NAMALWA (cell line): ENCODE measurements around the gene RAB5IF.
A peak's percentile ranks its signal among the peaks of the same experiment; 100 is the strongest.
"Not testable (repeated sequence)": the region's sequence is repeated elsewhere in the genome, so short reads cannot be mapped to it uniquely, and the experiment has no call there.

ENCODE experiments used
- DNase-seq: peaks from one replicate; pipeline ENCODE4 v3.0.0-alpha.2; 2015; ENCODE audit warnings: low spot score

The RAB5IF gene

DNA sequence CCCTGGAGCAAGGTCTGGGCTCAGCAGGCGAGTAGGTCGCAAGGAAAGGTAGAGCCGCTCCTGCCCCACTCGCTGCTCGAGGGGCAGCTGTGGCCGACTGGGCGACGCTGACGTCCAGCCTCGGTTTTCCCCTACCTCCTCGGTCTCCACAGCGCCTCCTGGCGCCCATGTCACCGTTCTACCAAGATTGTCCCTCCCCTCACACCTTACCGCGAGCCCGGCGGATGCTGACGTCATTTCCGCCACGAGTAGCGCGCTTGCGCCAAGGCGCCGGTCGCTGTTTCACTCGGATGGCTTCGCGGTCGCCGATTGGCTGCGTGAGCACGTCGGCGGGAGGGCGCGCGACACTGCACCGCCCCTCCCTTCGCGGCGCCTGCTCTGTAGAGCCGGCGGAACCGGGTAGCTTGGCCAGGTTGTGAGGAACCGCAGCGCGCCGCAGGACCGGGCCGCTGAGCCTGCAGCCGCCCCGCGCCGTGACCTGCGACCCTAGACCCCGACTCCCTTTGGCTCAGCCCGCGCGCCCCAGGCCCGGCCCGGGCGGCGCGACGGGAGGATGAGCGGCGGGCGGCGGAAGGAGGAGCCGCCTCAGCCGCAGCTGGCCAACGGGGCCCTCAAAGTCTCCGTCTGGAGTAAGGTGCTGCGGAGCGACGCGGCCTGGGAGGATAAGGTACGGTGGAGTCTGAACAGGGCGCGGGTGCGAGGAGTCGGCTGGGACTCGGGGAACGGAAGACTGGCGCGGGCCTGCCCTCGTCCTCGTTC, at the start of gene RAB5IF:
Gene RAB5IF, plus strand, starts transcription at position 381 of the 759 bp plus-strand sequence. Its CDS starts 173 bp downstream, at position 554.
- peak; percentile 99 for DNase-seq

DNA sequence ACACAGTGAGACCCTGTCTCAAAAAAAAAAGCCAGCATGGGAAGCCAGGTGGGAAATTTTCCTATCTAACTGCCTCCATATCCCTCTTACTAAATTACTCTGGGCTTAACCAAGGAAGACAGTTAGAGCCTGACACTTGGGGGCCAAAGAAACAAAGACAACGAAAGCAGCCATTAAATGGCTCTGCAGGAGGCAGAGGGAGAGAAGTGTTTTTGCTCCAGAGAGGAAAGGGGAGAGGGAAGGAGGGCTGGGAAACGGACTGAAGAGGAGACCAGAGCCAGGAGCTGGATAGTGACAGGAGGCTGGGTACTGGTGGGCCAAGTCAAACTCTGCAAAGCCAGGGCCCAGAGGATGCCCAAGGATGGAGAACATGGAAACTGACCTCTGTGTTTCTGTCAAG, 42.9 kb upstream of the RAB5IF start:
- no peak for DNase-seq

GRCh38 chr20:36563374-36563773, 42.2 kb upstream of the RAB5IF start:
- DNase-seq, result no peak

- not testable (repeated sequence) for DNase-seq
Observed at GRCh38 chr20:36564078-36564725, 41.4 kb upstream of the RAB5IF start.

DNA sequence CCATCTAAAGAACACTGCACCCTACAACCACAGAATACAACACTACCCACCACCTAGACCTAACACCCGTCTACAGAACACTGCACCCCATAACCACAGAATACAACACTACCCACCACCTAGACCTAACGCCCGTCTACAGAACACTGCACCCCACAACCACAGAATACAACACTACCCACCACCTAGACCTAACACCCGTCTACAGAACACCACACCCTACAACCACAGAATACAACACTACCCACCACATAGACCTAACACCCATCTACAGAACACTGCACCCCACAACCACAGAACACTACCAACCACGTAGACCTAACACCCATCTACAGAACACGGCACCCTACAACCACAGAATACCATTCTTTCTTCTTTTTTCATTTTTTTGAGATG, 40.9 kb upstream of the RAB5IF start:
- DNase-seq, result not testable (repeated sequence)

DNA sequence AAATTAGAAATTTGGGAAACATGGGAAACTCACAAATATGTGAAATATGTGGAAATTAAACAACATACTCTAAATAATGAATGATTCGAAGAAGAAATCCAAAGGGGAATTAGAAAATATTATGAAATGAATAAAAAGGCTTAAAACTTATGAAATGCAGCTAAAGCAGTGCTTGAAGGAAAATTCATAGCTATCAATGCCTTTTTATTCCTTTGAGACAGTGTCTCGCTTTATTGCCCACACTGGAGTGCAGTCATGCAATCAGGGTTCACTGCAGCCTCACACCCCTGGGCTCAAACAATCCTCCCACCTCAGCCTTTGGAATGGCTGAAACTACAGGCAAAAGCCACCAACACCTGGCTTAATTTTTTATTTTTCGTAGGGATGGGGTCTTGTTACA, 40.1 kb upstream of the RAB5IF start:
- DNase-seq, result no peak

DNA sequence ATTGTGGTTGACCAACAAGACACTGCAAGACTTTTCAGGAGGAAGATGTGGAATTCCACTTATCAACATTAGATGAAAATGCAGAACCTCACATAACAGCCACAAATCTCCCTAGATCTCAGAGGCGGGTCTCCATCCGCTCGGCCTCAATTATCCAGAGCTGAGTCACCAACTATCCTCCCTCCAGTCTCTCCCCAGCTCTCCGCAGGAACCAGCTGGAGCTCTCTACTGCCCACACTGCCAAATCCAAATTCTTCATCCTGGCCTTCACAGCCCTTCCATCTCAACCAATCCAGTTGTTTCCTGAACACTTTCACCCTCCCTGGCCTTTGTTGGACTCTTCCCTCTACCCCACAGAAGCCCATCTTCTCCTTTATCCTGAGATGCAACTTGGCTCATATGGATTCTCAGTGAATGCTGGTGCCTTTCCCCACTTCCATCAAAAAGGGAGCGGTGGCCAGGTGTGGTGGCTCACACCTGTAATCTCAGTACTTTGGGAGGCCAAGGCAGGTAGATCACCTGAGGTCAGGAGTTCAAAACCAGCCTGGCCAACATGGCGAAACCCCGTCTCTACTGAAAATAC, 35.6 kb upstream of the RAB5IF start:
- DNase-seq, result no peak

- no peak for DNase-seq
Observed at GRCh38 chr20:36571564-36572504, 33.7 kb upstream of the RAB5IF start.

DNA sequence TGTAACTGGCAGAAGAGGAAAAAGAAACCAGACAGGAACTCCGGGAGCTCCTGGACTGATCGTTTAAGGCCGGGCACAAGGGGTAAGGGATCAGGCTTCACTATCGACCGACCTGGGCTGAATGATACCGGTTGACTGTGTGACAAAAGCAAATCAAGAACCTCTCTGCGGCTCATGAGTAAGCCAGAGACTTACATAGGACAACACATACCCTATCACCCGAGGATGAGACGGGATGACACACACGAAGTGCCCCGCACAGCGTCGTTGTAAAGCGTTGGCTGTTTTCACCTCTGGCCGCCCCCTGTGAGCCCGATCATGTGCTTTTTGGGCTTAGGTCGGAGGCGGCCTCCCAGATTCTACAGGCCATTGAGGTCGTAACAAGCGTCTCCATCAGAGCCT, 32.9 kb upstream of the RAB5IF start:
- DNase-seq, result peak; percentile 22

DNA sequence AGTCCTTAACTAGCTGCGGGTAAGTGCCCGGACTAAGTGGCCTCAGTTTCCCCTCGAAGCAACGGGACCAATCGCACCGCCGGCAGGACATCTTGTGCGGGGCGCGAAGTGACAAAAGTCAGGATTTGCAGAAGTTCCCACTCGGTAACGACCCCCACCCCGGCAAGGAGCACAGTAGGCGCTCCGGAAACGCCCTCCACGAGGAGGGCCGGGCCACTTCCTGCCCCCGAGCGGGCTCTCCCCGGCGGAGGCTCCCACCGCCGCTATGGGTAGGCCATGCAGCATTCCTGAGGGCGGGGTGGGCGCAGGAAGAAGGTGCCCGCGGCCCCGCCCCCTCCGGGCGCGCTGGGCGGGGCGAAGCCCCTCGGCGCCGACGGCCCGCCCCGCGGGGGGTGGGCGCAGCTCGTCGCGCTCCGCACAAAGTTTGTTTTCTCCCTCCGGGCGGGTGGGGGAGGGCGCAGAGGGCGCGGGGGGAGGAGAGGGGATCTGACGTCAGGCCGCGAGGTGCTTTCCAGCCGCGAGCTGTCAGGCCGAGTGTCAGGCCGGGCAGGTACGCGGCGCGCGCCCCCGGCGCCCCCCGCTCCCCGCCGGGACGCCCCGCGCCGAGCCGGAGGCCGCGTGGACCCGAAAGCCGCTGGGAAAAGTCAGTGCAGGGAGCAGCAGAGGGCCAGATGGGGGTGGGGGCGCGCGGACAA, 32.3 kb upstream of the RAB5IF start, which contains the start of gene TGIF2:
Gene TGIF2, plus strand, starts transcription at position 495 of the 695 bp plus-strand sequence. CDS start 5,178 bp downstream, outside the sequence.
- DNase-seq, result peak; percentile 87

DNA sequence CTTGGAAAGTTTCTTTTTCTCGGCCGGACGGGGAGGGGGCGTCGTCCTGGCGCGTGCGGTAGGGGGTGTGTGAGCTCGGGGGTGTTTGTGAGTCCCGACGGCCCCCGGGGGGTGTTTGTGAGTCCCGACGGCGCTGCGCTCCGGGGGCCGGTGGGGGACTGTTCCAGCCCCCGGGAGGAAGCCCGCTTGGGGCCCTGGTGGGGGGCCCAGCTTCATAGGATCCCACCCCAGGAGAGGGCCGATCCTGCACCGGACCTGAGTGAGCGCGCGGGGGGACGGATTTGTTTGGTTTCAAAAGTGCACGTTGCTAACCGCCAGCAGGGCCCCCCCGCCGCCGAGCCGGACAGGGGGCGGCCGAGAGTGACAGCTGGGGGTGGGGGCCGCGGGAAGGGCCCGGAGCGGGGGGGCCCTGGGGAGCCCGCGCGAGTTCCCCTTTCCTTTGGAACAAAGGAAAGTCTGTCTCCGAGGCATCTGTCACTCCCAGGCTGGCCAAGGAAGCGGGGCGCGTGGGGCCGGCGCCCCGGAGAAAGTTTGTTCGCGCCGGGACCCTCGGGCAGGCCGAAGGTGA, 31.7 kb upstream of the RAB5IF start:
- peak; percentile 54 for DNase-seq

DNA sequence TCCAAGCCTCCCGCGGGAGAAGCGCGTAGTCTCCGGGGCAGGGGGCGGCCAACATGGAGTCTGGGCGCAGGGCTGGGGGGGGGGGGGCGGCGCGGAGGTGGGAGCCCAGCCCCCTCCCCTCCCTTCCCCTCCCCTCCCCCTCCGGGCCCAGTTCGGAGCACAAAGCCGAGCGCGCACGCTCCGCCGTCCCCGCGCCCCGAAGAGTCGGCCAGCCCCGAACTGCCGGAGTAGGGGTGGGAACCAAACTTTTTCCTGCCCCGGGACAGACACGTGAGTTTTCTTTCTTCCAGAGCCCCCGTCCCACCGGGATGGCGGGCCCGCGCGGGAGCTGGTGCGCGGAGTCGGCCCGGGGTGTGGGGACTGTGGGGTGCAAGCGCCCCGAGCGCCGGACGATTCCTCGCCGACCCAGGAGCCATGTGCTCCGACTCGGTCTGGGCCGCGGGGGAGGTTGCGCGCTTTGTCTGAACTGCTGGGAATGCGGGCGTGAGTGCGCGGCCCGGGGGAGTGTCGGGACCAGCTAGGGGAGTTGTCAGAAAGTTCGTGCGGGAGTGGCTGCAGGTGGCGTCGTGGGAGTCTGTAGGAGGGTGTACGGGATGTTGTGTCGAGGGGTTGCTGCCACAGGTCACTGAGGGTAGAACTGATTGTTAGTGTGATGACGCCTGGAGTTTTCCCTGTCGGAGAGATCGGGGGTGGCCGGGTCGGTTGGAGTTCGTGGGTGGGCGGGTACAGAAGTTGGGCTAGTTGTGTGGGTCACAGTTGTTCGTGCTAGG, 31.0 kb upstream of the RAB5IF start:
- DNase-seq, result peak; percentile 46

- no peak for DNase-seq
Observed at GRCh38 chr20:36576081-36576445, 29.5 kb upstream of the RAB5IF start.

GRCh38 chr20:36578356-36579041, 27.1 kb upstream of the RAB5IF start:
- no peak for DNase-seq

DNA sequence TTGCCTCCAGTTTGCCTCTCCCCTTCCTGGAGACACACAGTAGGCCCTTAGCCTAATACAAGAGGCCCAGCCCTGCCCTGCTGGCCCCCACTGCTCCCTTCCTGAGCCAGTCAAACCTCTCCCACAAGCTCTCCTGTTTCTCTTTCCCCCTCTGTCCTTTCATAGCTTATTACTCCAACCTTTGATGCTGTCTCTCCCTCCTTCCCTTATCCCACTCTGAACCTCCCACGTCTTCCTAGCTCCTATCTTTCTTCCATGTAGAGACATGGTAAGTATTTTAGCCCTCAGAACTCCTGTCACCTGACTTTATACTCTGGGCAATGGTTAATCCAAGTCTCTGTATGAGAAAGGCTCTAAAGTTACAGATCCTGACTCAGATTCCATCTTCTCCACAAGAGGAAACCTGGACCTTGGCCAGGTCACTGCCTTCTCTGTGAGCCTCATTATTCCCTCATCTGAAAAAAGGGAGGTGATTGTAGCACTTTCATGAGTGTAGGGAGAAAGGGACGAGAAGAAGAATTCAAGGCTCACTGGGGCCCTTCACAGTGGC, 25.5 kb upstream of the RAB5IF start:
- no peak for DNase-seq

- no peak for DNase-seq
Observed at GRCh38 chr20:36582322-36582721, 23.3 kb upstream of the RAB5IF start.

DNA sequence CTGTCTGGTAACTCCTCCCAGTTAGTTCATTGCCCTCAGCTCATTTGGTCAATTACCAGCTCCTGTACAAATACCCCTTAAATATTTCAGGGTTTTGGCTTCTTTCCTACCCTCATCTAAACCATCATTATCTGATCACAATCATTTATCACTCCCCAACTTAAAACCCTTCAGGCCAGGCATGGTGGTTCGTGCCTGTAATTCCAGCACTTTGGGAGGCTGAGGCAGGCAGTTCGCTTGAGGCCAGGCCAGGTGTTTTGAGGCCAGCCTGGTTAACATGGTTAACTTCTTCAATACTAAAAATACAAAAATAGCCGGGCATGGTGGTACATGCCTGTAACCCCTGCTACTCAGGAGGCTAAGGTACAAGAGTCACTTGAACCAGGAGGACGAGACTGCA, 22.8 kb upstream of the RAB5IF start:
- no peak for DNase-seq

DNA sequence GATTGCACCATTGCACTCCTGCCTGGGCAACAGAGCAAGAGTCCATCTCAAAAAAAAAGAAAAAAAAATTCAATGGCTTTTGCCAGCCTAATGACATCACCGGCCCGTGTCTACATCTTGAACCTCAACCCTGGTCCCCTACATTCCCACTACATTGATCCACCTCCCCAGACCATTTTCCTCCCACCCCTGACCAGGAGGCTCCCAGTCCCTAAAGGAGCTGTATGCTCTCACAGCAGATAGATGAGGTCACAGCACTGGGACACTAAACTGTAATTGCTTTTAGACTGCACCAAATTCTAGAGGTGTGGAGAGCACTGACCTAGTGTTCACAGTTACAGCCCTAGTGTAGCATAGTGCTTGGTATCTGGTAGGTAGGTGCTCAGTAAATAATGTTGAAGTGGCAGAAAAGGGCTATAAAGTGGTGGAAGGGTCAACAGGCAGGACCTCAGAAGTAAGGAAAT, 21.5 kb upstream of the RAB5IF start:
- DNase-seq, result no peak

- DNase-seq, result no peak
Observed at GRCh38 chr20:36585410-36586125, 20.0 kb upstream of the RAB5IF start.
